Stimulated activated CD4-positive, alpha-beta T cell treated with anti-CD3 and anti-CD28 coated beads, Interleukin-1b, Interleukin-23, amount 100 ng/mL, for 24 hours (primary cell): ENCODE data around the gene RPL39L.
"Not testable (repeated sequence)": the region's sequence is repeated elsewhere in the genome, so short reads cannot be mapped to it uniquely, and the experiment has no call there.

Source experiments
- DNase-seq, 4 experiments: peaks; one replicate each; pipeline ENCODE4 v3.0.0-alpha.2; 2020; ENCODE audit warnings: low read depth in 4 of 4, low spot score in 1 of 4

Gene RPL39L

GRCh38 chr3:187139126-187139894, at the start of gene RPL39L:
TSS of gene RPL39L (minus strand) at chr3:187139496. CDS start at chr3:187121300, 18,196 bp downstream.
- peak; percentile 79 to 90 (median 84) for DNase-seq

GRCh38 chr3:187188931-187189330, 49.6 kb upstream of the RPL39L start:
- no peak for DNase-seq

- no peak for DNase-seq
Observed at GRCh38 chr3:187186801-187187421, 47.6 kb upstream of the RPL39L start.

- no peak for DNase-seq
Observed at GRCh38 chr3:187186375-187186774, 47.1 kb upstream of the RPL39L start.

GRCh38 chr3:187185759-187186158, 46.5 kb upstream of the RPL39L start:
- DNase-seq, result no peak

- no peak for DNase-seq
Observed at GRCh38 chr3:187183903-187184302, 44.6 kb upstream of the RPL39L start.

GRCh38 chr3:187183210-187183862, 44.0 kb upstream of the RPL39L start:
- no peak for DNase-seq

GRCh38 chr3:187181454-187182170, 42.3 kb upstream of the RPL39L start:
- DNase-seq, result no peak

GRCh38 chr3:187172929-187173328, 33.6 kb upstream of the RPL39L start:
- DNase-seq, result no peak

GRCh38 chr3:187170911-187171310, 31.6 kb upstream of the RPL39L start:
- not testable (repeated sequence) for DNase-seq

GRCh38 chr3:187169231-187169960, 30.1 kb upstream of the RPL39L start:
- no peak for DNase-seq

- no peak for DNase-seq
Observed at GRCh38 chr3:187167777-187168176, 28.5 kb upstream of the RPL39L start.

- no peak for DNase-seq
Observed at GRCh38 chr3:187166750-187167149, 27.5 kb upstream of the RPL39L start.

- DNase-seq, result peak in 1 of 4 experiments; percentile 4
Observed at GRCh38 chr3:187165144-187165543, 25.8 kb upstream of the RPL39L start.

- DNase-seq, result no peak
Observed at GRCh38 chr3:187162265-187162953, 23.1 kb upstream of the RPL39L start.

- DNase-seq, result no peak
Observed at GRCh38 chr3:187161556-187161955, 22.3 kb upstream of the RPL39L start.

- DNase-seq, result peak; percentile 35 to 57 (median 54)
Observed at GRCh38 chr3:187150599-187150998, 11.3 kb upstream of the RPL39L start.

- DNase-seq, result no peak
Observed at GRCh38 chr3:187150186-187150585, 10.9 kb upstream of the RPL39L start.

GRCh38 chr3:187146389-187146788, 7.1 kb upstream of the RPL39L start:
- DNase-seq, result no peak
